ENCODE measurements around the gene MRPL55.

The MRPL55 gene

GRCh38 chr1:228068359-228068758 lies 40.7 kb downstream of the MRPL55 start:
- DNase-seq = no peak

DNA sequence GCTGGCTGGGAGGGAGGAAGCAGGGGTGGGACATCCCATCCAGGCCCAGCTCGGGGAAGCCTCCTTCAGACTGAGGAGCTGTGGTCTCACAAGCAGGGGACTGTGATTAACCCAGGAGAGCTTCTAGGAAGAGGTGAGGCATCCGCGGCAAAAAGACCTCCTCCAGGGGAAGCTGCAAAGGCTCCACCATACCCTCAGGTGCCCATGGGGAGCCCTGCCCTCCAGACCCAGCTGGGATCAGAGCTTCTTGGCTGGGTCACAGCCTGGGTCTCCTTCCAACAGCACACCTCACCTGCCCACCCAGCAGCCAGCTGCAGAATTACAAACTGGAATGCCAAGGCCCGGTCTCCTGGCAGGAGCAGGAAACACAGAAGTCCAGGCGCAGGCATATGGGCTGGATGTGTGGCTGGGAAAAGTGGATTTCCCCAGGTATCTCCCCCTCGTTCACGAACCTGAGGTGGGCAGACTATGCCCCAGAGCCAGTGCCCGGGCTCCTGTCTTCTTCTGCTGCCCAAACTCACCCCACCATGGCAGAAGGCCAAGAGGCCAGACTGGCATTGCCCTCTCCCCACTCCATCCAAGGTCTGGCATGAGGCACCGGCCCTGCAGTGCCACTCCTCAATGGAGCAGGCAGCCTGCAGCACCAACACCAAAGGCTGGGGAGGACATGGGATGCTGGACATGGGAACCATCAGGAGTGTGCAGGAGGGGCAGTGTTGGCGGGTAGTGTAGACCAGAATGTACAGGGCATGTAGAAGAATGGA lies 42.0 kb downstream of the MRPL55 start:
- no peak for DNase-seq

DNA sequence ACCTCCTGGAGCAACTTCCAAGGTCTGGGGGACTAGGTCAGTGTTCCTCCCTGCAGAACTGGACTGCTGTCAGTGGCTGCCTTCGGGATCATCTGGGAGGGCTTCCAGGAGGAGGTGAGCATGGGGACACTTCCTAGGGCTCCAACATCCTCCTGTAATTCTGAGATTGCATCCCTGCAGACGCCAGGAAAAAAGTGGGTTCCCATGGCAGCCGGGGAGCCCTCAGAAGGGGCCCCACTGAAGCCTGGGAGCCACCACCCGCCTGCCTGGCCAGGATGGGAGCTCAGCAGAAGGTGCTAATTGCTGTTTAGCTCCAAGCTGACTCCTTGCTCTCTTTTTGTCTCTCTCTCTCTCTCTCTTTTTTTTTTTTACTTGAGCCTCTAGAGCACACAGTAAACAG lies 42.7 kb downstream of the MRPL55 start:
- DNase-seq = no peak

GRCh38 chr1:228065543-228066347 lies 43.4 kb downstream of the MRPL55 start:
- DNase-seq = no peak

DNA sequence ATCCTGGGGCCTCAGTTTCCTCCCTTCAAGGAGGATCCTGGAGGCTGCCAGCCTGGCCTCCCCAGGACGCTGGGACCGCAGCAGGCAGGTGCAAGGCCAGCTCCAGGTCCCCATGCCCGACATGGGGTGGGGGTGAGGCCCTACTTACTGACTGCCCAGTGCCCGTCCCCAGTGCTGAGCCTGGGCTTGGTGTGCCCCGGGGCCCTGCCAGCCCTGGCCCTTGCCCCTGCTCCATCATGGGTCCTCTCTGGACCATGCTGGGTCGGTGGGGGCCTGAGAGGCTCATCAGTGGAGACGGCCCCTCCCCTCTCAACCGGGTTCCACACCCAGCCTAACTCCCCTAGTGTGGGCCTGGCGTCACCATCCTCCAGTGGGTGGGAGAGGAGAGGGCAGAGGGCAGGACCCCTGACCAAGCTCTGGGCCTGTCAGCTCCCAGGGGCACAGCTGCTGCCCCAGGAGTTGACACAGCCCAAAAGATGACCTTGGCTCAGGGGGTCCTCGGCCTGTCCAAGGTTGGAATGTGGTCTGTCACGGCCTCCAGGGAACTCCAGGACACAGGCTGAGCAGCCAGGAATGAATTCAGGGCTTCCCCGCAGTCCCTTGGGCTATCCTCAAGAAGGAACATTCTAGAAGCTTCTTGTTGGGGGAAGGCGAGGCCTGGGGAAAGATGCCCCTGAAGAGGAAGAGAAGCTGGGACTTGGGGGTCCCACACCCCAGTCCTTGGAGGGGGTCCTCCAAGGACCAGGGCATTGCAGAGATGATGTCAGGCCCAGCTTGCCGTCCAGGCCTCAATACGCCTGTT lies 44.2 kb downstream of the MRPL55 start:
- no peak for DNase-seq

- no peak for DNase-seq
Measured at GRCh38 chr1:228064296-228064695, 44.8 kb downstream of the MRPL55 start.

DNA sequence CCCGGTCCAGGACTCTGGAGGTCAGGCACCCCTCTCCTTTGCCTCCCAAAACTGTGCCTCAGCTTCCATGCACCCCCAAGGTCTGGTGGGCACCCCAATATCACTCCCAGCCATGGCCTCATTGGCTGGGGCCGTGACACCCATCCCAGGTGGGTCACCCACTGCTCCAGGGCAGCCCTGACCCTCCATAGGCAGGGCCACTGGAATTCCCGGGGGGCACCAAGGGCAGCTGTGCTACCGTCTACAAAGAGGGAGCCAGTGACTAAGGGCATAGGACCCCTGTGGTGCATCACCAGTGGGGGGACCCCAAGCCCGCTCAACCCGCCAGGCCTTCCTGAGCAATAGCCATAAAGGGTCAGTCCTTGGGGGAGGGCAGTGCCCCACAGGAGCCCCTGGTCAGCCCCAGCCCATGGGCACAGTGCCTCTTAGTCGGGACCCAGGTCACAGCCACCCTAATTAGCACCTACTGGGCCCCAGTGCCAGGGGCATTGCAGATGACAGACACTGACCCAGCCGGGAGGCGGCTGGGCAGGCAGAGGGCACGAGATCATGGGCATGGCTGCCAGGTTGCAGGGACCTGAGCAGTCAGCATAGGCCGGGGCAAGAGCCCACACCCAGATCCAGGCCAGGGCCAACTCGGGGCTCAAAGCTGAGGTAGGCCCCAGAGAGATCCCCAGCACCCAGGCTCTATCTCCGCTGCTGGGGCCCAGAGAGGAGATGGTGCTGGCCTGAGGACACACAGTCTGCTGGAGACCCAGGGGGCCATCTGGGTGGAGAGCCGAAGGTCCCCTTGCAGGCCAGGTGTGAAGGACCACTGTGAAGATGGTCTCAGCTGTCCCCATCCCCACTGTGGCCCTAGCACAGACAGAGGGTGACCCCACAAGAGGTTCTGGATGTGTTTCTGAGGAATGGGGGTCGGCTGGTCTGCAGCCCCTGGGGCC lies 45.6 kb downstream of the MRPL55 start:
- DNase-seq = no peak

DNA sequence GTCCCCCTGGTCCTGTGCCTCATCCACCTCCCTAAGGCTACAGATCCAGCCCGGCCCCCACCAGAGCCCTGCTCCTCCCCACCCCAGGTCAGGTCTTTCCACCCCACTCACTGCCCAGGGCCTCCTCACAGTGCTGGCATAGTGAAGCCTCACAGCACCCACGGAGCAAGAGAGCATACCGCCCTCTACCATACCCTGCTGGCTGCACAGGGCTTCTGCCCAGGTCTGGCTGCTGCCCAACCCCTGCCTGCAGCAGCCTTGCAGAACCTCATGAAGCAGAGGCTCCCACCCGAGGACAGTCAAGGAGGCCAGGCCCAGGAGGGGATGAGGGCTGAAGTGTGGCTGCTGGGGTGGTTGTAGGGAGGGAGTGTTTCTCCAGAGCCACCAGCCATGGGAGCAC lies 46.3 kb downstream of the MRPL55 start:
- no peak for DNase-seq

DNA sequence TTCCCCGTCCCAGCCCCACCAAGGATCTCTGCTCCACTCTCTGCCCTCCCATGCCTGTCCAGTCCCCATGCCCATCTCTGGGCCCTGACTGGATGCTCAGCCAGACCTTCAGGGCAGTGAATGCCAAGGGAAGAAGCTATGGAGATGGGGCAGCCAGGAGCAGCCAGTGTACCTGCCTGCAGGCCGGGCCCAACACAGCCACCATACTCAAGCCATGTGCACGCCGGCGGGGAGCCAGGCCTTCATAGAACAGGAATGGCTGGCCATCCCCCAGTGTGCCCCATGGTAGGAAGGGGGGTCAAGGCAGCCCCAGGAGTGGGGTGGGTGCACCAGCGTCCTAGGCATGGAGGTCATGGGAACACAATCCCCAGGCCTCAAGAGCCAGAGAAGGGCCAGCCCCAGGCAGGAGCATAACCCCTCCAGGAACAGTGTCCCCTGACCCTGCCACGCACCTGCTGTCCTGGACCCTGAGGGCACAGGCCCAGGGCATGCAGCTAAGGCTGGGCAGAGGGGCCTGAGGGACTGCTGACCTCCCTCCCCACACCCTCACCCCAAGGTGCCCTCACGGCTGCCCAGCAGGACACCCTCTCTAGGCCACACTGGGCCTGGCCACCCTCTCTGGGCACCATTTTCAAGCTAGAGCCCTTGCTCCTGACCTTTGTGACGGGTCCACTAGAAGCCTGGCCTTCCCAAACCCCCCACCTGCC lies 46.9 kb downstream of the MRPL55 start:
- DNase-seq = no peak

DNA sequence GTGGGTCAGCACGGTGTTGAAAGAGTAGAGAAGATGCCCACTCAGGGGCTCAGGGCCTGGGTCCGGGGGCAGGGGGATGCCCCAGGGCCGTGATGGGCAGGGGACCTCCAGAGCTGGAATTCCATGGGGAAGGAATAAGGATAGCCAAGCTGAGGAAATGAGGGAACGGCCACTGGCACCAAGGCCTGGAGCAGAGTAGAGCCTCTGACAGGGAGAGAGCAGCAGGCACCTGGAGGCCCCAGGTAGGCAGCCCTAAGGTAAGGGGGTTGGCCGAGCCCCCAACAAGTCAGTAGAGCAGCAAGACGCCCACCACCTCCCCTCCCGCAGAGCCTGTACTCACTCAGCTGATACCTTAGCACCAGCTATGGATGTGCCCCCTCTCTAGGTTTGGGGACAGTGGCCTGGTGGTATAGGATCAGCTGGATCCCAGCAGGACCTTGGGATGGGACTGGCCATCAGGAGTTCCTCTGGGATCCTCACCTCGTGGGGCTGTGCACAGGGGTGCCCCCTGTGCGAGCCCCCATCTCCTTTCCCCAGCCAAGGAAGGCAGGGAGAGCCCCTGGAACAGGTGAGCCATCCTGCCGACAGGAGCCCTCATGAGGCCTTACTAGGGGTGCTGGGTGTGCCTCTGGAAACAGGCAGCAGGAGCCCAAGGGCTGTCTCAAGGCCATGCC lies 47.6 kb downstream of the MRPL55 start:
- DNase-seq = no peak

- DNase-seq = no peak
Measured at GRCh38 chr1:228060458-228061190, 48.5 kb downstream of the MRPL55 start.

DNA sequence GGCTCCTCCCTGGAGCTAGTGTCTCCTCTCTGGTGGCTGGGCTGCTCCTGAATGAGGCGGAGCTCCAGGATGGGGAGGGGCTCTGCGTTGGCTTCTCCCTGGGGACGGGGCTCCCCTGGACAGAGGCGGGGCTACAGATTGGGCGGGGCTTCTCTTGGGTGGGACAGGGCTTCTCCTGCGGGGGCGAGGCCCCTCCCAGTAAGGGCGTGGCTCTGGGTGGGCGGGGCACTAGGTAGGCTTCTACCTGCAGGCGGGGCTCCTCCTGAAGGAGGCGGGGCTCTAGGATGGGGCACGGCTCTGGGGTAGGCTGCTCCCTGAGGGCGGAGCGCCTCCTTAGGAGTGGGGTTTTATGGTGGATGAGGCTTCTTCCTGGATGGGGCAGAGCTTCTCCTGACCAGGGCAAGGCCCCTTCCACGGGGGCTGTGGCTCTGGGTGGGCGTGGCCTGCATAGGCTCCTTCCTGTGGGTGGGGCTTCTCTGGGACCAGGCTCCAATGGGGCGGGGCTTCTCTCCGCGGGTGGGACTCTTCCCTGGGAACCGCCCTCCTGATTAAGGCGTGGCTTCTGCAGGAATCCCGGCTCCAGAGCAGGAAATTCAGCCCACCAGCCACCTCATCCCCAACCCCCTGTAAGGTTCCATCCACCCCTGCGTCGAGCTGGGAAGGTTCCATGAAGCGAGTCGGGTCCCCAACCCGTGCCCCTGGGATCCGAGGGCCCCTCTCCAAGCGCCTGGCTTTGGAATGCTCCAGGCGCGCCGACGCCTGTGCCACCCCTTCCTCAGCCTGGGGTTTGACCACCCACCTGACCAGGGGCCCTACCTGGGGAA lies 49.3 kb downstream of the MRPL55 start:
- DNase-seq = peak; percentile 39

- DNase-seq = no peak
Measured at GRCh38 chr1:228058949-228059633, 50.0 kb downstream of the MRPL55 start.

- DNase-seq = no peak
Measured at GRCh38 chr1:228058172-228058948, 50.7 kb downstream of the MRPL55 start.

Data from fibroblast of skin of abdomen (primary cell).